PFSK-1 (cell line): ENCODE data around the gene STX18.

Experiments
- POLR2AphosphoS5 ChIP-seq: IDR thresholded peaks from 2 replicates; pipeline ENCODE4 v1.6.1; 2012; ENCODE audit warnings: low read depth, mild to moderate bottlenecking, control low read depth, low read length, moderate library complexity
- REST ChIP-seq, 2 experiments: IDR thresholded peaks; 2 replicates each; pipeline versions ENCODE4 v1.6.1 to v1.8.0; 2011 to 2012; ENCODE audit warnings: low read depth in 2 of 2, low read length in 2 of 2, control low read depth in 1 of 2, inconsistent platforms in 1 of 2, mild to moderate bottlenecking in 1 of 2, moderate library complexity in 1 of 2; ENCODE audit not compliant: insufficient read depth in 1 of 2
- SIN3A ChIP-seq: IDR thresholded peaks from 2 replicates; pipeline ENCODE4 v1.6.1; 2012; ENCODE audit warnings: mild to moderate bottlenecking, low read length, moderate library complexity, borderline replicate concordance; ENCODE audit not compliant: insufficient read depth
- TAF1 ChIP-seq: IDR thresholded peaks from 2 replicates; pipeline ENCODE4 v1.6.1; 2012; ENCODE audit warnings: low read length, control low read depth, borderline replicate concordance; ENCODE audit not compliant: insufficient read depth

DNA sequence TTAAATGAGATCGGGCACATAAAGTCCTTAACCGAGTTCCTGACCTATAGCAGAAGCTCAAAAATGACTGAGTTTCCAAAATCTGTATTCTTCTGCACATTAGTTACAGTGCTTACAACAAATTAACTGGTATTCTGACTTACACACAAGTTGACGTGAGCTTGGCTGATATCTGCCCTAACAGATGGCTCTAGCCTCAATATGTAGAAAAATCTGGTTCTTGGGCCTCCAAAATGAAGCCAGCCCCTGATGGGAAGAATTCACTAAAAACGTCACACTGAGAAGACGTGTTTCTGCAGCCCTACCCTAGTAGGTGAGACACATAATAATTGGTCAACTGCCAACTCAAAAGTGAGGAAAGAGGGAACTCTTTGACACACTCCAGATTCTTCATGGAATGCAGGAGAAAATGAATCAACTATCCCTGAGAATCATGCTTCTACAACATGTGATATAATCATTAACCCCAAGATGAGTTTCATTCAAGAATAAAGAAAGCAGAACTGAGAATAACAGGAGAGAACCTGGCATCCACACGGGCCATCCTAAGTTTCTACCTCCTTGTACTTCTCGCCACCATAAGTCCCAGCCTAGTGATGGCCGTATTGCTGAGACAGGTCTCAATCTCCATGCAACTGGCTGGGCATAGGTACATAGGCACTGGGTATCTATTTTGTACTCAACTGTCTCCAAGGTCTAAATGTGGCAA is 8.2 kb downstream of the STX18 start:
- no peak for TF ChIP-seq REST (IDR thresholded peaks at IDR 0.05; ENCODE audit: insufficient read depth in 1 of 2, low read depth in 2 of 2, low read length in 2 of 2)
- TF ChIP-seq TAF1: no peak
- no peak for TF ChIP-seq POLR2AphosphoS5
- no peak for TF ChIP-seq SIN3A
